HepG2 (cell line): ENCODE measurements around the gene FFAR1. TPM values are rescaled to one million over a fixed set of nuclear protein-coding genes. Genes with fewer than 3 reads are reported as not detected.

Experiments
- CCAR2 ChIP-seq: fragments of 200-400 bp; formaldehyde crosslinking; optimal IDR thresholded peaks from 2 replicates; pipeline ENCODE3; 2018; ENCODE audit warnings: low read depth, mild to moderate bottlenecking, low read length, moderate library complexity
- FOSL1 ChIP-seq: sonication (generic); formaldehyde crosslinking; IDR thresholded peaks from 2 replicates; pipeline ENCODE4 v1.9.0; 2021; ENCODE audit warnings: missing genetic modification reagents, borderline replicate concordance
- MAX ChIP-seq: IDR thresholded peaks from 2 replicates; pipeline ENCODE4 v1.6.1; 2012; ENCODE audit warnings: inconsistent platforms
- PATZ1 ChIP-seq: sonication (generic); formaldehyde crosslinking; IDR thresholded peaks from 2 replicates; pipeline ENCODE4 v1.4.0; 2020; ENCODE audit warnings: missing genetic modification reagents
- RERE ChIP-seq: IDR thresholded peaks from 2 replicates; pipeline ENCODE4 v1.6.1; 2016; ENCODE audit warnings: low read depth, missing genetic modification reagents, missing compliant biosample characterization
- ZHX1 ChIP-seq: sonication (generic); formaldehyde crosslinking; IDR thresholded peaks from 2 replicates; pipeline ENCODE4 v1.8.1; 2022; ENCODE audit warnings: low read depth, mild to moderate bottlenecking, missing genetic modification reagents
- ZKSCAN5 ChIP-seq: sonication (generic); formaldehyde crosslinking; IDR thresholded peaks from 2 replicates; pipeline ENCODE4 v1.5.1; 2020; ENCODE audit warnings: mild to moderate bottlenecking, missing genetic modification reagents
- ZNF282 ChIP-seq: fragments of 450-650 bp; IDR thresholded peaks from 2 replicates; pipeline ENCODE4 v1.6.1; 2018; ENCODE audit not compliant: partially characterized antibody
- ZNF335 ChIP-seq: sonication (generic); formaldehyde crosslinking; IDR thresholded peaks from 2 replicates; pipeline ENCODE4 v1.4.0; 2020; ENCODE audit warnings: missing genetic modification reagents
- ZNF646 ChIP-seq: sonication (generic); formaldehyde crosslinking; IDR thresholded peaks from 2 replicates; pipeline ENCODE4 v1.9.0; 2021; ENCODE audit warnings: mild to moderate bottlenecking, missing genetic modification reagents
- polyA plus RNA-seq, 8 experiments: library from polyadenylated mRNA; depleted of rRNA in 3 of 8; stranded (reverse) in 7 of 8; unstranded in 1 of 8; fragments of >200 nt; fragmentation: Illumina TruSeq in 4 of 8; extraction: Trizol in 4 of 8; gene quantifications; 2 replicates each; pipeline versions ENCODE4 v1.2.1 to v1.2.3, GENCODE V29; 2011 to 2016; ENCODE audit warnings: low read depth in 4 of 8, missing spikeins in 1 of 8, mixed read lengths in 1 of 8; ENCODE audit not compliant: insufficient read depth in 1 of 8
- total RNA-seq, 5 experiments: library from RNA; depleted of rRNA; stranded (reverse); fragments of >200 nt; fragmentation: Illumina TruSeq; extraction: Trizol; gene quantifications; 2 replicates each; pipeline ENCODE4 v1.2.3, GENCODE V29; 2016; ENCODE audit warnings: low read depth in 1 of 5

The FFAR1 gene
- total and polyA plus RNA-seq, 2 of the 13 experiments (the other 11 are each of a cell fraction or from before 2014, with no cell fraction given): not detected

GRCh38 chr19:35392742-35393715 lies 45.3 kb downstream of the FFAR1 start (continued):
- no peak for TF ChIP-seq ZHX1 (CRISPR knock-in tag)
- no peak for TF ChIP-seq ZNF335
- TF ChIP-seq RERE (CRISPR knock-in tag): no peak
- no peak for TF ChIP-seq PATZ1 (CRISPR knock-in tag)
- no peak for TF ChIP-seq CCAR2
- no peak for TF ChIP-seq MAX
- peak; percentile 84 for TF ChIP-seq ZNF646 (CRISPR knock-in tag)
- TF ChIP-seq ZKSCAN5 (CRISPR knock-in tag): no peak
- peak; percentile 16 for TF ChIP-seq ZNF282
- no peak for TF ChIP-seq FOSL1 (CRISPR knock-in tag)
